GM12801 (cell line): ENCODE results near the gene RHOG.

Experiments
- TF ChIP-seq, protein P1 (sequence below): IDR thresholded peaks from one replicate; pipeline ENCODE4 v1.5.1; 2011; ENCODE audit warnings: control low read depth; ENCODE audit not compliant: insufficient read length; ENCODE audit errors: extremely low read depth

The RHOG gene

GRCh38 chr11:3879967-3880542 lies 39.3 kb upstream of the RHOG start:
- TF ChIP-seq, protein P1, sequence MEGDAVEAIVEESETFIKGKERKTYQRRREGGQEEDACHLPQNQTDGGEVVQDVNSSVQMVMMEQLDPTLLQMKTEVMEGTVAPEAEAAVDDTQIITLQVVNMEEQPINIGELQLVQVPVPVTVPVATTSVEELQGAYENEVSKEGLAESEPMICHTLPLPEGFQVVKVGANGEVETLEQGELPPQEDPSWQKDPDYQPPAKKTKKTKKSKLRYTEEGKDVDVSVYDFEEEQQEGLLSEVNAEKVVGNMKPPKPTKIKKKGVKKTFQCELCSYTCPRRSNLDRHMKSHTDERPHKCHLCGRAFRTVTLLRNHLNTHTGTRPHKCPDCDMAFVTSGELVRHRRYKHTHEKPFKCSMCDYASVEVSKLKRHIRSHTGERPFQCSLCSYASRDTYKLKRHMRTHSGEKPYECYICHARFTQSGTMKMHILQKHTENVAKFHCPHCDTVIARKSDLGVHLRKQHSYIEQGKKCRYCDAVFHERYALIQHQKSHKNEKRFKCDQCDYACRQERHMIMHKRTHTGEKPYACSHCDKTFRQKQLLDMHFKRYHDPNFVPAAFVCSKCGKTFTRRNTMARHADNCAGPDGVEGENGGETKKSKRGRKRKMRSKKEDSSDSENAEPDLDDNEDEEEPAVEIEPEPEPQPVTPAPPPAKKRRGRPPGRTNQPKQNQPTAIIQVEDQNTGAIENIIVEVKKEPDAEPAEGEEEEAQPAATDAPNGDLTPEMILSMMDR, result no peak

- TF ChIP-seq, protein P1, result no peak
These were observed 38.6 kb upstream of the RHOG start for GRCh38 chr11:3879216-3879966.

GRCh38 chr11:3878258-3878584 lies 37.5 kb upstream of the RHOG start:
- TF ChIP-seq, protein P1, result no peak

DNA sequence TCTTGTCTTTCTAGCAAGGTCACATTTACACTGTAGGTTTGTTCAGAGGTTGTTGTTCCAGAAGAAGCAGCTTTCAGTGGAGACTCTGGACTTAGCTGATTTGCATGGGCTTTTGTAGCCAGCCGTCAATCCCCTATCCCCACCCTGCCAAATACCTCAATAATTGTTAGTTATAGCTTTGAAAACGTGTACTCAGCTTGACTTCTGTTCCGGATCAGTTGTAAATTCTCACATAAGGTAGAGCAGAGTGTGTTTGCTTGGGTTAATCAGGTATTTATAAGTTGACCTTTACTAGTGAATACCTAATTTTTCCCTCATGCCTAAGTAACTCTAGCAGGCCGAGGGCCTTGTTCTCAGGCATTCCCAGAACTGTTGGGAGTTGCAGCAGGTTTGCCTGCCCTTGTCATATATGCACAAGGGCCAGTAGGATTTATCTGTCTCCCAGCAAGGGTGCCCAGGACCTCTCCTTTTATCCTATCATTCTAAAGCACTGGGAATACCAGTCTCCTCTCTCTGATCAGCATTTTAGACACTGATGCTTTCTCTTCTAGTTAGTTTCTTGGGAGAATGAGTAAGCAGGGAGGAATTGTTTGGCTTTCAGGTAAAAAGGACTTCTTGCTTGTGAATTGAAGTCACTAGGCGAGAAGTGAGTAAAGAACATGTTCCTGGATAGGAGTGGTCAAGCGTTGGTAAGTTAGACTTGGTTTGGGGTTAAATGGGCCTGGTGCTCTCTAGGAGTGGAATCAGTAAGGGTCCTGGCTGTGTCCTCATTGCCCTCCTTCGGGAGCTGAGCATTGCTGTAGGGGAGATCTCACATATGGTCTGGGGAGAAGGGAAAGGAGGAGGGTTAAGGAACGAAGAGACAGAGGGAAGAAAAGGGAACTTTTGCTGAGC lies 36.9 kb upstream of the RHOG start:
- TF ChIP-seq, protein P1, result no peak

- TF ChIP-seq, protein P1, result no peak
These were observed 35.9 kb upstream of the RHOG start for GRCh38 chr11:3876613-3877012.

DNA sequence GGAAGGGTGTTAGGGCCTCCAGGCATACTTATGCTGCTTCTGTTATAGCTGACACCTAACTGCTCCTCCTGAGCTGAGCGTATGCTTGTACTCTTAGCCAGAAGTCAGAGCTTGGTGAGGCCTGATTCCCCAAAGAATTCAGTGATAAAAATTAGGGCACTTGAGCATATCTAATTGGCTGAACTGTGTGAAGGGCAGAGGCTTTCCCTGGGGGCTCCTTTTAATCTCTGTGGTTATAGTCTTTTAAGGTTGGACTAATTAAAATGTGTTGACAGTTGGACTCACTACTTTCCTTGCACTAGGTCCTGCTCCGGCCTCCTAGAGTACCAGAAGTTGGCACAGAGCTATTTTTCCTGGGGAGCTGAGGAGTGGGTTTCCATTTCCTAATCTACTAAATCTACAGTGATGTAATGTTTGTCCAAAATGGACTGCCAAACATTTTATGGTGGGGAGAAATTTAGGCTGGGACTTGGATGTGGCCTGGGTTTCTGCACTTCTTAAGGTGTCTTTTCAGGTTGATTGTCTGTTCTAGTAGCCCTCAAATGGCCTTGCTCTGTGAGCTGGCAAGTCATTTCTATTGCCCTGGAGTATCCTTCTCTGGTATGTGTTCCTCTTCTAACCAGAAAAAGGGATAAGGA lies 33.1 kb upstream of the RHOG start:
- TF ChIP-seq, protein P1, result no peak
